Measurements from ENCODE around the gene MIF4GD. TPM values are rescaled to one million over a fixed set of nuclear protein-coding genes. Genes with fewer than 3 reads are reported as not detected.

Gene MIF4GD
- total RNA-seq, 1 donor from 2014 or later, result 12.8 TPM

DNA sequence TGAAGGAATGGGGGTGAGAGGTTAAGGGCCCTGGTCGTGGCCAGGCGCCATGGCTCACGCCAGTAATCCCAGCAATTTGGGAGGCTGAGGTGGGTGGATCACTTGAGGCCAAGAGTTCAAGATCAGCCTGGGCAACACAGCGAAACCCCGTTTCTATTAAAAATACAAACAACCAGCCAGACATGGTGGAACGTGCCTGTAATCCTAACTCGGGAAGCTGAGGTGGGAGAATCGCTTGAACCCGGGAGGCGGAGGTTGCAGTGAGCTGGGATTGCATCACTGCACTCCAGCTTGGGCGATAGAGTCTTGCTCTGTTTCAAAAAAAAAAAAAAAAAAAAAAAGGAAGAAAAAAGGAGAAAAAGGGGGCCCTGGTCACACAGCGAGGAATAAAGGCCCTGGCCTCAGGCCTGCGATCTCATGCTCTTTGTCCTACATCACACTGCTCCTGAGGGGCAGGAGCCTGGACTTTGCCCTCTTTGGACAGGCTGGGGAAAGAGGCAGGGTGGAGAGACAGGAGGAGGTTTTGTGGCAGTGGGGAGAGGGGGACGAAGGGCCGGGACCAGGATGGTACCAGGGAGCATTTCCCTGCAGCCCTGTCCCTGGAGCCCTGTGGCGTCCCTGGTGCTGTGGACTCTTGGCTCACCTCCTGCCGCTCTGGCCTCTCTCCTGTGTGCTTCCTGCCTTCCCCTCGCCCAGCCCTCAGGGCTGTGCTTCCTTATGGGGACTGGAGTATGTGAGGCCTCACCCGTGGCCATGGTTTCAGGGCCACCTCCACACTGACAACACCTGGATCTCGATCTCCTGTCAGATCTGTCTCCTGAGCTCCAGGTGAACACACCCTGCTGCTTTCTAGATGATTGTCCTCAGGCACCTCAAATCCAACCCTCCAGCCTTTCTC lies 38.0 kb upstream of the MIF4GD start:
- Mint-ChIP-seq H3K27me3 (ENCODE audit: unreplicated experiment) (peaks cover 4% of the 10 kb centered on the region), H3K36me3 (ENCODE audit: unreplicated experiment) (no peaks in the 10 kb centered on the region), H3K27ac (ENCODE audit: unreplicated experiment) (peak overlapping the region; percentile 70), H3K9me3 (ENCODE audit: unreplicated experiment) (peaks cover 4% of the 10 kb centered on the region), H3K4me3 (ENCODE audit: unreplicated experiment) (no peak overlapping the region), H3K4me1 (ENCODE audit: low read depth, unreplicated experiment) (peaks cover 3% of the 10 kb centered on the region)
- DNase-seq, result no peak
- TF ChIP-seq, protein P1, sequence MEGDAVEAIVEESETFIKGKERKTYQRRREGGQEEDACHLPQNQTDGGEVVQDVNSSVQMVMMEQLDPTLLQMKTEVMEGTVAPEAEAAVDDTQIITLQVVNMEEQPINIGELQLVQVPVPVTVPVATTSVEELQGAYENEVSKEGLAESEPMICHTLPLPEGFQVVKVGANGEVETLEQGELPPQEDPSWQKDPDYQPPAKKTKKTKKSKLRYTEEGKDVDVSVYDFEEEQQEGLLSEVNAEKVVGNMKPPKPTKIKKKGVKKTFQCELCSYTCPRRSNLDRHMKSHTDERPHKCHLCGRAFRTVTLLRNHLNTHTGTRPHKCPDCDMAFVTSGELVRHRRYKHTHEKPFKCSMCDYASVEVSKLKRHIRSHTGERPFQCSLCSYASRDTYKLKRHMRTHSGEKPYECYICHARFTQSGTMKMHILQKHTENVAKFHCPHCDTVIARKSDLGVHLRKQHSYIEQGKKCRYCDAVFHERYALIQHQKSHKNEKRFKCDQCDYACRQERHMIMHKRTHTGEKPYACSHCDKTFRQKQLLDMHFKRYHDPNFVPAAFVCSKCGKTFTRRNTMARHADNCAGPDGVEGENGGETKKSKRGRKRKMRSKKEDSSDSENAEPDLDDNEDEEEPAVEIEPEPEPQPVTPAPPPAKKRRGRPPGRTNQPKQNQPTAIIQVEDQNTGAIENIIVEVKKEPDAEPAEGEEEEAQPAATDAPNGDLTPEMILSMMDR (IDR thresholded peaks at IDR 0.05; ENCODE audit: partially characterized antibody, unreplicated experiment), result no peak

DNA sequence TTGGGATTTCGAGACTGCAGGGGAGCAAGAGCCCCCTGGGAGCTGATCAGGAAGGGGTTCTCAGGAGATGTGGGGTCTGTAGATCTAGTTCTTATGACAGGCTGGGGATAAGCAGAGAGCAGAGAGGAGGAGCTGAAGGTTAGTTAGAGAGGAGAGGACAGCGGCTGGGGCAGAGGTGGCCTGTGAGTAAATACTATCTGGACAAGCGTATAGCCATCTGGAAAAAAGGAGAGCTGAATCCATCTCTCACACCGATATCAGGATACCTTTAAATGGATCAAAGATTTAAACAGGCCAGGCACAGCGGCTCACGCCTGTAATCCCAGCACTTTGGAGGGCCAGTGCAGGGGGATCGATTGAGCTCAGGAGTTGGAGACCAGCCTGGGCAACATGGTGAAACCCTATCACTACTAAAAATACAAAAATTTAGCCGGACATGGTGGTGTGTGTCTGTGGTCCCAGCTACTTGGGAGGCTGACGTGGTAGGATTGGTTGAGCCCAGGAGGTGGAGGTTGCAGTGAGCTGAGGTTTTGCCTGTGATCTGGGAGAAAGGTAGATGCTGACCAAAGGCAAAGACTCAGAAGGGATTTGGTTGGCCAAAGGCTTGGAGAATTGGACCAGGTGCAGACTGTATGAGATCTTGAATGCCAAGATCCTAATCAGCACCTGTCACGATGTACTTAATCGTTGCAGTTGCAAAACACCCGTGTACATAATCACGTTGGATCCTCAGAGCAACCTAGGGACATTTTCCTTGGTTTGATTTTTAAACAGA lies 37.1 kb upstream of the MIF4GD start:
- TF ChIP-seq, protein P1 (IDR thresholded peaks at IDR 0.05; ENCODE audit: partially characterized antibody, unreplicated experiment), result no peak
- peaks cover 2% of the 10 kb centered on the region for H3K27me3 Mint-ChIP-seq (ENCODE audit: unreplicated experiment)
- H3K9me3 Mint-ChIP-seq (ENCODE audit: unreplicated experiment), result no peaks in the 10 kb centered on the region
- H3K4me3 Mint-ChIP-seq (ENCODE audit: unreplicated experiment), result no peak overlapping the region
- H3K27ac Mint-ChIP-seq (ENCODE audit: unreplicated experiment), result no peak overlapping the region
- no peaks in the 10 kb centered on the region for H3K36me3 Mint-ChIP-seq (ENCODE audit: unreplicated experiment)
- no peak for DNase-seq
- H3K4me1 Mint-ChIP-seq (ENCODE audit: low read depth, unreplicated experiment), result no peaks in the 10 kb centered on the region

DNA sequence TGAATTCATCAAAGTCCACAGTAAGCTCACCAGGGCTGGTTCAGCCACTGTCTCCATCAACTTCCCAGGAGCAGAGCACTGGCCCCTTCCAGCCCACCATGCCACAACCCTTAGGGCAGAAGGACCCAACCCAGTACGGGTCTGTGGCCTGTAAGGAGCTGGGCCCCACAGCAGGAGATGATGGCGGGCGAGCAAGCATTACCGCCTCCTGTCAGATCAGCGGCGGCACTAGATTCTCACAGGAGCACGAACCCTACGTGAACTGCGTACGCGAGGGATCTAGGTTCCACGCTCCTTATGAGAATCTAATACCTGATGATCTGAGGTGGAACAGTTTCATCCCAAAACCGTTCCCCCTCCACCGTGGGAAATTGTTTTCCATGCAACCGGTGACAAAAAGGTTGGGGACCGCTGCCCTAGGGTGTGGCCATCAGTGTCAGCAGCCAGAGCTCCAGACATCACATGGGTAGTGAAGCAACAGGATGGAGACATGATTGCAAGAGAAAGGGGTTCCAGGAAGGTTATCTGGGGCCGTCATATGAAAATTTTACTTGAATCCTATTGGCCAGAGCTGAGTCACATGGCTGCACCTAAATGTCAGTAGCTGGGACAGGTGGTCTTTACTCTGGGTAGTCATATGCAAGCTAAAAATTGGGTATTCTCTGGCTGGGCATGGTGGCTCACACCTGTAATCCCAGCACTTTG lies 30.6 kb upstream of the MIF4GD start:
- TF ChIP-seq, protein P1 (IDR thresholded peaks at IDR 0.05; ENCODE audit: partially characterized antibody, unreplicated experiment), result no peak
- no peaks in the 10 kb centered on the region for H3K36me3 Mint-ChIP-seq (ENCODE audit: unreplicated experiment)
- H3K27ac Mint-ChIP-seq (ENCODE audit: unreplicated experiment), result no peak overlapping the region
- H3K4me3 Mint-ChIP-seq (ENCODE audit: unreplicated experiment), result no peak overlapping the region
- no peaks in the 10 kb centered on the region for H3K4me1 Mint-ChIP-seq (ENCODE audit: low read depth, unreplicated experiment)
- DNase-seq, result no peak
- H3K27me3 Mint-ChIP-seq (ENCODE audit: unreplicated experiment), result peaks cover 2% of the 10 kb centered on the region
- H3K9me3 Mint-ChIP-seq (ENCODE audit: unreplicated experiment), result no peaks in the 10 kb centered on the region

DNA sequence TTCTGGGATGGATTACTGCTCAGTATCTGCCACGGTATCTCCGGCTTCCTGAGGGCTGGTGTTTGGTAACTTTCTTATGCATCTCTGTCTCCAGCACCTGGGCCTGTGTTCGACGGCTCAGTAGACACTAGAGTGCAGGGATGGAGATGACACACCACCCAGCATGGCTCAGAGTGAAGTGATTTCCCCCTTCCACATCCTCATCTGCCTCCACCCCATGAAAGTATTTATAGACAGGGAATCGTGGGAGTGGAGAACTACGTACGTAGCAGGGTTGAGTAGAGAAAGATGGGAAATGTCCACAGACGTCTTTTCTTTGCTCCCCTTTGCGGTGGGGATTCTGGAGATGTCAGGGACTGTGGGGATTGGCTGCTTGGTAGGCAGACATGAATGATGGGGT lies 30.0 kb upstream of the MIF4GD start:
- Mint-ChIP-seq H3K27me3 (ENCODE audit: unreplicated experiment) (peaks cover 2% of the 10 kb centered on the region), H3K4me3 (ENCODE audit: unreplicated experiment) (no peak overlapping the region), H3K4me1 (ENCODE audit: low read depth, unreplicated experiment) (no peaks in the 10 kb centered on the region), H3K9me3 (ENCODE audit: unreplicated experiment) (no peaks in the 10 kb centered on the region), H3K36me3 (ENCODE audit: unreplicated experiment) (no peaks in the 10 kb centered on the region), H3K27ac (ENCODE audit: unreplicated experiment) (no peak overlapping the region)
- TF ChIP-seq, protein P1 (IDR thresholded peaks at IDR 0.05; ENCODE audit: partially characterized antibody, unreplicated experiment), result no peak
- no peak for DNase-seq

Measured in glutamatergic neuron (in vitro differentiated cells).